Measurements from ENCODE around the gene CROCC2. TPM values are rescaled to one million over a fixed set of nuclear protein-coding genes. Genes with fewer than 3 reads are reported as not detected.

CROCC2 gene
- total and polyA plus RNA-seq, 11 donors: not detected

- H3K4me1 ChIP-seq: peaks cover 0 to 23% (median 12%) of the 10 kb centered on the region in 12 donors
- H3K36me3 ChIP-seq: peaks cover 0 to 14% (median 0%) of the 10 kb centered on the region in 9 donors
- TF ChIP-seq POLR2A (IDR thresholded peaks at IDR 0.05): no peak
- TF ChIP-seq CTCF (IDR thresholded peaks at IDR 0.05): no peak
- DNase-seq (peak in 1 of 5 donors; percentile 42), ATAC-seq (no peak)
- H3K9me3 ChIP-seq: peaks cover 0 to 33% (median 19%) of the 10 kb centered on the region in 12 donors
- 88 to 93% (median 89%) methylated on average over 10 to 11 of the region's 11 CpGs for WGBS, 4 donors
- peaks cover 0 to 4% (median 0%) of the 10 kb centered on the region in 9 donors for H3K27me3 ChIP-seq
- no peak overlapping the region for H3K4me3 ChIP-seq
- no peak overlapping the region for H3K27ac ChIP-seq
- intact Hi-C loops (cut with DNase I): no loop called here
Observed at GRCh38 chr2:241002275-241003046, 96.3 kb downstream of the CROCC2 start.

GRCh38 chr2:241003047-241003360 lies 96.9 kb downstream of the CROCC2 start:
- 95 to 98% (median 96%) methylated on average over 7 of the region's 7 CpGs for WGBS, 4 donors
- peaks cover 0 to 21% (median 8%) of the 10 kb centered on the region in 12 donors for H3K4me1 ChIP-seq
- H3K36me3 ChIP-seq: peaks cover 0 to 14% (median 0%) of the 10 kb centered on the region in 9 donors
- H3K4me3 ChIP-seq: no peak overlapping the region
- no peak for TF ChIP-seq POLR2A (IDR thresholded peaks at IDR 0.05)
- TF ChIP-seq CTCF (IDR thresholded peaks at IDR 0.05): no peak
- peaks cover 0 to 33% (median 19%) of the 10 kb centered on the region in 12 donors for H3K9me3 ChIP-seq
- ATAC-seq (no peak), DNase-seq (no peak)
- intact Hi-C loops (cut with DNase I): no loop called here
- peaks cover 0 to 4% (median 0%) of the 10 kb centered on the region in 9 donors for H3K27me3 ChIP-seq
- no peak overlapping the region for H3K27ac ChIP-seq

- TF ChIP-seq CTCF (IDR thresholded peaks at IDR 0.05) (no peak), POLR2A (IDR thresholded peaks at IDR 0.05) (no peak)
- Histone ChIP-seq H3K36me3 (peaks cover 0 to 14% (median 0%) of the 10 kb centered on the region in 9 donors), H3K4me3 (no peak overlapping the region), H3K27me3 (peaks cover 0 to 4% (median 0%) of the 10 kb centered on the region in 9 donors), H3K9me3 (peaks cover 0 to 33% (median 19%) of the 10 kb centered on the region in 12 donors), H3K4me1 (peaks cover 0 to 20% (median 7%) of the 10 kb centered on the region in 12 donors), H3K27ac (no peak overlapping the region)
- peak in 1 of 5 donors; percentile 29 for DNase-seq
- WGBS, 4 donors: 91 to 100% (median 96%) methylated on average over 2 of the region's 2 CpGs
- no peak for ATAC-seq
- intact Hi-C loops (cut with DNase I): no loop called here
Observed at GRCh38 chr2:241003369-241003768, 97.2 kb downstream of the CROCC2 start.

- intact Hi-C loops (cut with DNase I): no loop called here
- peaks cover 0 to 33% (median 19%) of the 10 kb centered on the region in 12 donors for H3K9me3 ChIP-seq
- ATAC-seq (no peak), DNase-seq (no peak)
- 87 to 100% (median 95%) methylated on average over 1 of the region's 1 CpG for WGBS, 4 donors
- peaks cover 0 to 14% (median 0%) of the 10 kb centered on the region in 9 donors for H3K36me3 ChIP-seq
- H3K27me3 ChIP-seq: peaks cover 0 to 4% (median 0%) of the 10 kb centered on the region in 9 donors
- no peak overlapping the region for H3K27ac ChIP-seq
- TF ChIP-seq POLR2A (IDR thresholded peaks at IDR 0.05) (no peak), CTCF (IDR thresholded peaks at IDR 0.05) (no peak)
- no peak overlapping the region for H3K4me3 ChIP-seq
- H3K4me1 ChIP-seq: peaks cover 0 to 21% (median 8%) of the 10 kb centered on the region in 12 donors
Observed at GRCh38 chr2:241003830-241004564, 97.9 kb downstream of the CROCC2 start.

Data from heart left ventricle (tissue), 16 donors.